B cell (primary cell): Measurements from ENCODE around the gene TOP1. TPM values are rescaled to one million over a fixed set of nuclear protein-coding genes. Genes with fewer than 3 reads are reported as not detected.

Source experiments
- ATAC-seq: fragments of 200-7000 bp; cut with Tn5 transposase; one replicate; pipeline ENCODE4 v1.10.0; 2021; ENCODE audit warnings: low read depth, mild to moderate bottlenecking, moderate number of reproducible peaks, moderate library complexity
- CTCF ChIA-PET: fragments of 350-600 bp; sonication (Branson Sonifier 250); formaldehyde crosslinking; loops from one replicate; lab custom pipeline; 2021; ENCODE audit warnings: antibody characterized with exemption, inconsistent platforms; lab: Charles Lee
- POLR2A ChIA-PET: fragments of 350-600 bp; sonication (Branson Sonifier 250); formaldehyde crosslinking; loops from one replicate; lab custom pipeline; 2021; ENCODE audit warnings: antibody characterized with exemption; lab: Charles Lee
- DNase-seq: peaks from one replicate; pipeline ENCODE4 v3.0.0; 2013
- H2AFZ ChIP-seq: 2 replicates; pipeline ENCODE4 v1.6.1; 2012; ENCODE audit warnings: mild to moderate bottlenecking, low read depth, low read length; ENCODE audit not compliant: insufficient read depth, poor library complexity, severe bottlenecking
- H3K27ac ChIP-seq, 2 donors: 1 replicate in 1 of 2; 2 replicates in 1 of 2; pipeline ENCODE4 v1.5.1; 2012 to 2013; ENCODE audit warnings: low read length in 2 of 2, mild to moderate bottlenecking in 2 of 2, moderate library complexity in 1 of 2
- H3K27me3 ChIP-seq, 4 experiments: fragments of 200-600 bp in 1 of 4; sonication (generic) in 1 of 4; replicated peaks in 1 of 4; 1 replicate in 2 of 4; 2 replicates in 2 of 4; pipeline versions ENCODE4 v1.6.1 to v1.7.0; 2013 to 2016; ENCODE audit warnings: low read length in 3 of 4, mild to moderate bottlenecking in 2 of 4, mixed read lengths in 1 of 4, moderate library complexity in 1 of 4; ENCODE audit not compliant: insufficient read depth in 4 of 4, control insufficient read depth in 3 of 4; ENCODE audit errors: control extremely low read depth in 1 of 4
- H3K36me3 ChIP-seq, 2 experiments: replicated peaks in 1 of 2; 1 replicate in 1 of 2; 2 replicates in 1 of 2; pipeline versions ENCODE4 v1.6.1 to v1.7.1; 2013; ENCODE audit warnings: low read length in 1 of 2; ENCODE audit not compliant: insufficient read depth in 2 of 2, control insufficient read depth in 1 of 2; ENCODE audit errors: control extremely low read depth in 1 of 2, extremely low read depth in 1 of 2
- H3K4me1 ChIP-seq, 2 donors: fragments of 200-600 bp in 1 of 2; sonication (generic) in 1 of 2; 1 replicate in 1 of 2; 2 replicates in 1 of 2; pipeline versions ENCODE4 v1.5.1 to v1.6.1; 2013 to 2017; ENCODE audit warnings: low read length in 2 of 2; ENCODE audit not compliant: control insufficient read depth in 2 of 2, insufficient read depth in 2 of 2
- H3K4me2 ChIP-seq: replicated peaks from 2 replicates; pipeline ENCODE3; 2012; ENCODE audit warnings: mild to moderate bottlenecking, low read depth, low read length; ENCODE audit not compliant: poor library complexity, severe bottlenecking
- H3K4me3 ChIP-seq, 5 experiments: fragments of 200-600 bp in 1 of 5; sonication (generic) in 1 of 5; 1 replicate in 3 of 5; 2 replicates in 2 of 5; pipeline versions ENCODE4 v1.5.1 to v1.7.0; 2011 to 2016; ENCODE audit warnings: low read length in 4 of 5, mild to moderate bottlenecking in 4 of 5, low read depth in 2 of 5, control low read depth in 1 of 5, moderate library complexity in 1 of 5; ENCODE audit not compliant: insufficient read depth in 1 of 5; ENCODE audit errors: control extremely low read depth in 1 of 5, extremely low read depth in 1 of 5
- H3K79me2 ChIP-seq: fragments of 200-600 bp; sonication (generic); one replicate; pipeline ENCODE4 v1.6.0; 2016; ENCODE audit warnings: low read length; ENCODE audit not compliant: control insufficient read depth, insufficient read depth
- H3K9ac ChIP-seq: fragments of 200-600 bp; sonication (generic); 2 replicates; pipeline ENCODE4 v1.6.1; 2017; ENCODE audit warnings: mild to moderate bottlenecking, low read length, moderate library complexity
- H3K9me3 ChIP-seq, 3 donors: one replicate each; pipeline versions ENCODE4 v1.6.1 to v1.7.1; 2013; ENCODE audit warnings: low read length in 2 of 3; ENCODE audit not compliant: control insufficient read depth in 2 of 3, insufficient read depth in 1 of 3; ENCODE audit errors: control extremely low read depth in 1 of 3
- H4K20me1 ChIP-seq: 2 replicates; pipeline ENCODE4 v1.6.0; 2012; ENCODE audit warnings: mild to moderate bottlenecking, low read length; ENCODE audit not compliant: insufficient read depth, control insufficient read depth, poor library complexity, severe bottlenecking
- H3K27ac Mint-ChIP-seq: one replicate; pipeline ENCODE4 v1.8.0; 2021; ENCODE audit warnings: mixed read lengths
- H3K27me3 Mint-ChIP-seq: one replicate; pipeline ENCODE4 v1.8.0; 2021; ENCODE audit warnings: mixed read lengths
- H3K4me1 Mint-ChIP-seq: one replicate; pipeline ENCODE4 v1.8.0; 2021; ENCODE audit warnings: mixed read lengths
- H3K4me3 Mint-ChIP-seq: one replicate; pipeline ENCODE4 v1.8.0; 2021; ENCODE audit warnings: mixed read lengths
- H3K9me3 Mint-ChIP-seq: one replicate; pipeline ENCODE4 v1.8.0; 2022; ENCODE audit warnings: mixed read lengths; ENCODE audit not compliant: insufficient read depth
- CTCF ChIP-seq: fragments of 200-600 bp; IDR thresholded peaks from one replicate; pipeline ENCODE4 v1.8.0; 2022; ENCODE audit warnings: antibody characterized with exemption, mild to moderate bottlenecking
- EZH2 ChIP-seq: IDR thresholded peaks from 2 replicates; pipeline ENCODE4 v1.6.1; 2012; ENCODE audit warnings: borderline replicate concordance, low read depth, mild to moderate bottlenecking, moderate library complexity, low read length; ENCODE audit not compliant: insufficient read depth, poor library complexity, severe bottlenecking
- WGBS: methylation state at CpG from one replicate; pipeline ENCODE4 v1.1.5; 2013; ENCODE audit warnings: missing lambda C conversion rate; ENCODE audit not compliant: insufficient coverage; 5-methylcytosine and 5-hydroxymethylcytosine counted together
- intact Hi-C: fragments of 100-400 bp; cut with micrococcal nuclease; formaldehyde crosslinking; loops from one replicate; pipeline ENCODE4 v1.10.0; 2022
- polyA plus RNA-seq: library from polyadenylated mRNA; depleted of rRNA; stranded (reverse); fragments of >200 nt; gene quantifications from 2 replicates; pipeline ENCODE4 v1.2.3, GENCODE V29; 2012
- total RNA-seq, 2 donors: library from RNA; stranded (reverse); fragments of 120-200 nt in 1 of 2; gene quantifications; 1 replicate in 1 of 2; 2 replicates in 1 of 2; pipeline versions ENCODE4 v1.2.3 to v1.2.4, GENCODE V29; 2013 to 2022

The TOP1 gene
- total and polyA plus RNA-seq, 2 donors (not counting 1 experiment from before 2014, with no cell fraction given): 5.4 to 44.9 TPM

- 10% methylated on average over 3 of the region's 5 CpGs for WGBS
- no peak overlapping the region for H3K4me3 Mint-ChIP-seq
- no peak overlapping the region for H3K4me3 ChIP-seq
- H2AFZ ChIP-seq: no peak overlapping the region
- H3K9me3 Mint-ChIP-seq: no peaks in the 10 kb centered on the region
- no peaks in the 10 kb centered on the region for H3K27me3 ChIP-seq
- ATAC-seq: no peak
- POLR2A ChIA-PET: interaction anchor here (0.9 to 1.0 kb wide), 3 partner anchors 13 to 34 kb away, joined by 3 to 4 read pairs (median 3); partner anchors contain the start of gene TOP1
- H3K36me3 ChIP-seq: no peaks in the 10 kb centered on the region
- DNase-seq: no peak
- H3K79me2 ChIP-seq: no peaks in the 10 kb centered on the region
- H3K4me2 ChIP-seq: no peak overlapping the region
- peaks cover 33 to 39% of the 10 kb centered on the region in 2 donors for H3K4me1 ChIP-seq
- CTCF ChIA-PET: interaction anchor here (1.3 to 11.3 kb wide), 6 partner anchors 18 to 102 kb away, joined by 3 to 174 read pairs (median 4); no protein-coding TSS in a partner anchor
- no peaks in the 10 kb centered on the region for H3K9me3 ChIP-seq
- H3K27me3 Mint-ChIP-seq: no peaks in the 10 kb centered on the region
- intact Hi-C loops: no loop called here
- no peak for TF ChIP-seq EZH2
- TF ChIP-seq CTCF: no peak
- H4K20me1 ChIP-seq: peaks cover 6% of the 10 kb centered on the region
- H3K9ac ChIP-seq: no peak overlapping the region
- no peak overlapping the region for H3K27ac Mint-ChIP-seq
- H3K27ac ChIP-seq: no peak overlapping the region
- H3K4me1 Mint-ChIP-seq: peaks cover 44% of the 10 kb centered on the region
Measured at GRCh38 chr20:40993794-40994540, 34.7 kb upstream of the TOP1 start.

GRCh38 chr20:40996326-40996725 is 32.3 kb upstream of the TOP1 start:
- ATAC-seq: no peak
- no peaks in the 10 kb centered on the region for H4K20me1 ChIP-seq
- H3K9me3 ChIP-seq: no peaks in the 10 kb centered on the region
- Mint-ChIP-seq H3K4me3 (no peak overlapping the region), H3K27me3 (no peaks in the 10 kb centered on the region), H3K4me1 (peaks cover 28% of the 10 kb centered on the region), H3K9me3 (no peaks in the 10 kb centered on the region), H3K27ac (no peak overlapping the region)
- TF ChIP-seq EZH2 (no peak), CTCF (no peak)
- H3K36me3 ChIP-seq: no peaks in the 10 kb centered on the region
- ChIA-PET POLR2A (interaction anchor here (0.8 kb wide), 1 partner anchor 8 kb away, joined by 6 read pairs; no protein-coding TSS in a partner anchor), CTCF (interaction anchor here (1.5 to 1.6 kb wide), 2 partner anchors 9 to 15 kb away, joined by 3 read pairs; no protein-coding TSS in a partner anchor)
- H3K4me1 ChIP-seq: peaks cover 18 to 23% of the 10 kb centered on the region in 2 donors
- H3K27ac ChIP-seq: no peak overlapping the region
- no peak overlapping the region for H3K4me2 ChIP-seq
- no peaks in the 10 kb centered on the region for H3K27me3 ChIP-seq
- no peak overlapping the region for H2AFZ ChIP-seq
- H3K9ac ChIP-seq: no peak overlapping the region
- no peaks in the 10 kb centered on the region for H3K79me2 ChIP-seq
- DNase-seq: no peak
- no peak overlapping the region for H3K4me3 ChIP-seq
- intact Hi-C loops: no loop called here
- no CpG with 5 or more reads among the region's 1 CpG for WGBS
